Liver (tissue), 3 donors: Measurements from ENCODE around the gene NAA10.

ENCODE experiments used
- SP1 ChIP-seq: IDR thresholded peaks from 2 replicates; pipeline ENCODE4 v1.6.1; 2018; ENCODE audit warnings: antibody characterized with exemption, mild to moderate bottlenecking
- TF ChIP-seq, protein P1 (sequence below): IDR thresholded peaks from 2 replicates; pipeline ENCODE4 v1.6.1; 2016; ENCODE audit warnings: antibody characterized with exemption, mild to moderate bottlenecking
- TF ChIP-seq, protein P2 (sequence below): fragments of 150-350 bp; IDR thresholded peaks from 2 replicates; pipeline ENCODE4 v1.5.1; 2017; ENCODE audit warnings: improper control_type of control experiment, low read depth, low read length; ENCODE audit not compliant: missing input control
- donor health status: healthy.
- donor health status: healthy.

DNA sequence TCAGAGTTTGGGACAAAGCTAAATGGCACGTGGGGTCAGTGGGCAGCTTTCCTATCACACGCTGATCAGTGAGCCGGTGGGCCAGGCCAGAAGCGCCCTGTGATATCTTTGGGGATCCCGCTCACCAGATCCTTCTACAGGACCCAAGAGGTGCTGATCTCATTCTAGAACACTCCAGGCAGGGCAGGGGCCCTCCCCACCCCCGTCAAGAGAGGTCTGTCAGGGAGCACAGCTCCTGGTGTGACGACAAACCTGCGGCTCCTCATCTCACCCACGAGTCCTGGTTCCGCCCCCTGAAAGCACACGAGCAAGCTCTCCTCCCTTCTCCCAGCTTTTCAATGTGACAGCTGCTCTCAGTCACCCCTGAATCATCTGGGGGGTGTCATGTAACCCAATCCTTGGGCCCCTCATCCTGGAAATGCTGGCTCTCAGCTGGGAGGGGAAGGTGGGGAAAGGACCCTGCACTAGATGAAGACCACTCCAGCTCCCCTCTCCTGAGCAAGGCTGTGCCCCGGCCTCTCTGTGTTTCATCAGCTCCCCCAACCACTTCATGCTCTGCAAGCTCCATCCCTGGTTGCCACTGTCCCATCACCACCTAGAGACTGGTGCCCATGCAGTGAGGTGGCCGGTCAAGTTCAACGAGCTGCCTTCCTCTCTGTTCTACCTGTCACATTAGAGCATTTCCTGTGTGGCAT lies 32.2 kb upstream of the NAA10 start:
- TF ChIP-seq, protein P1, sequence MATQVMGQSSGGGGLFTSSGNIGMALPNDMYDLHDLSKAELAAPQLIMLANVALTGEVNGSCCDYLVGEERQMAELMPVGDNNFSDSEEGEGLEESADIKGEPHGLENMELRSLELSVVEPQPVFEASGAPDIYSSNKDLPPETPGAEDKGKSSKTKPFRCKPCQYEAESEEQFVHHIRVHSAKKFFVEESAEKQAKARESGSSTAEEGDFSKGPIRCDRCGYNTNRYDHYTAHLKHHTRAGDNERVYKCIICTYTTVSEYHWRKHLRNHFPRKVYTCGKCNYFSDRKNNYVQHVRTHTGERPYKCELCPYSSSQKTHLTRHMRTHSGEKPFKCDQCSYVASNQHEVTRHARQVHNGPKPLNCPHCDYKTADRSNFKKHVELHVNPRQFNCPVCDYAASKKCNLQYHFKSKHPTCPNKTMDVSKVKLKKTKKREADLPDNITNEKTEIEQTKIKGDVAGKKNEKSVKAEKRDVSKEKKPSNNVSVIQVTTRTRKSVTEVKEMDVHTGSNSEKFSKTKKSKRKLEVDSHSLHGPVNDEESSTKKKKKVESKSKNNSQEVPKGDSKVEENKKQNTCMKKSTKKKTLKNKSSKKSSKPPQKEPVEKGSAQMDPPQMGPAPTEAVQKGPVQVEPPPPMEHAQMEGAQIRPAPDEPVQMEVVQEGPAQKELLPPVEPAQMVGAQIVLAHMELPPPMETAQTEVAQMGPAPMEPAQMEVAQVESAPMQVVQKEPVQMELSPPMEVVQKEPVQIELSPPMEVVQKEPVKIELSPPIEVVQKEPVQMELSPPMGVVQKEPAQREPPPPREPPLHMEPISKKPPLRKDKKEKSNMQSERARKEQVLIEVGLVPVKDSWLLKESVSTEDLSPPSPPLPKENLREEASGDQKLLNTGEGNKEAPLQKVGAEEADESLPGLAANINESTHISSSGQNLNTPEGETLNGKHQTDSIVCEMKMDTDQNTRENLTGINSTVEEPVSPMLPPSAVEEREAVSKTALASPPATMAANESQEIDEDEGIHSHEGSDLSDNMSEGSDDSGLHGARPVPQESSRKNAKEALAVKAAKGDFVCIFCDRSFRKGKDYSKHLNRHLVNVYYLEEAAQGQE: no peak
- TF ChIP-seq SP1: no peak
- TF ChIP-seq, protein P2, sequence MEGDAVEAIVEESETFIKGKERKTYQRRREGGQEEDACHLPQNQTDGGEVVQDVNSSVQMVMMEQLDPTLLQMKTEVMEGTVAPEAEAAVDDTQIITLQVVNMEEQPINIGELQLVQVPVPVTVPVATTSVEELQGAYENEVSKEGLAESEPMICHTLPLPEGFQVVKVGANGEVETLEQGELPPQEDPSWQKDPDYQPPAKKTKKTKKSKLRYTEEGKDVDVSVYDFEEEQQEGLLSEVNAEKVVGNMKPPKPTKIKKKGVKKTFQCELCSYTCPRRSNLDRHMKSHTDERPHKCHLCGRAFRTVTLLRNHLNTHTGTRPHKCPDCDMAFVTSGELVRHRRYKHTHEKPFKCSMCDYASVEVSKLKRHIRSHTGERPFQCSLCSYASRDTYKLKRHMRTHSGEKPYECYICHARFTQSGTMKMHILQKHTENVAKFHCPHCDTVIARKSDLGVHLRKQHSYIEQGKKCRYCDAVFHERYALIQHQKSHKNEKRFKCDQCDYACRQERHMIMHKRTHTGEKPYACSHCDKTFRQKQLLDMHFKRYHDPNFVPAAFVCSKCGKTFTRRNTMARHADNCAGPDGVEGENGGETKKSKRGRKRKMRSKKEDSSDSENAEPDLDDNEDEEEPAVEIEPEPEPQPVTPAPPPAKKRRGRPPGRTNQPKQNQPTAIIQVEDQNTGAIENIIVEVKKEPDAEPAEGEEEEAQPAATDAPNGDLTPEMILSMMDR: no peak
